MM.1S (cell line): Measurements from ENCODE around the gene G2E3.

Experiments
- DNase-seq: peaks from one replicate; pipeline ENCODE4 v3.0.0-alpha.2; 2015
- H2AFZ ChIP-seq: fragments of 300-600 bp; sonication (generic); 2 replicates; pipeline ENCODE4 v1.6.0; 2016; ENCODE audit warnings: antibody characterized with exemption, low read length
- H3F3A ChIP-seq: fragments of 300-600 bp; sonication (generic); 2 replicates; pipeline ENCODE4 v1.6.1; 2016; ENCODE audit warnings: mild to moderate bottlenecking, antibody characterized with exemption, low read length, moderate library complexity, mixed read lengths; ENCODE audit not compliant: insufficient read depth
- H3K27ac ChIP-seq: fragments of 300-600 bp; sonication (generic); 2 replicates; pipeline ENCODE4 v1.5.1; 2016; ENCODE audit warnings: mild to moderate bottlenecking, low read length
- H3K27me3 ChIP-seq: fragments of 300-600 bp; sonication (generic); replicated peaks from 2 replicates; pipeline ENCODE4 v1.6.0; 2016; ENCODE audit warnings: low read length; ENCODE audit not compliant: insufficient read depth
- H3K36me3 ChIP-seq: fragments of 300-600 bp; sonication (generic); replicated peaks from 2 replicates; pipeline ENCODE4 v1.6.1; 2016; ENCODE audit warnings: mild to moderate bottlenecking, low read length, mixed read lengths; ENCODE audit not compliant: insufficient read depth
- H3K4me1 ChIP-seq: fragments of 300-600 bp; sonication (generic); 2 replicates; pipeline ENCODE4 v1.6.1; 2016; ENCODE audit warnings: low read length, mixed read lengths
- H3K4me2 ChIP-seq: fragments of 300-600 bp; sonication (generic); 2 replicates; pipeline ENCODE4 v1.6.0; 2016; ENCODE audit warnings: low read depth, low read length
- H3K4me3 ChIP-seq: fragments of 300-600 bp; sonication (generic); 2 replicates; pipeline ENCODE4 v1.5.1; 2016; ENCODE audit warnings: low read length, mixed read lengths
- H3K79me2 ChIP-seq: fragments of 300-600 bp; sonication (generic); 2 replicates; pipeline ENCODE4 v1.6.1; 2016; ENCODE audit warnings: mixed run types, low read length, mixed read lengths
- H3K9ac ChIP-seq: fragments of 300-600 bp; sonication (generic); 2 replicates; pipeline ENCODE4 v1.6.1; 2016; ENCODE audit warnings: low read length, mixed read lengths
- H3K9me2 ChIP-seq: fragments of 300-600 bp; sonication (generic); replicated peaks from 2 replicates; pipeline ENCODE4 v1.6.1; 2016; ENCODE audit warnings: mild to moderate bottlenecking, low read length, mixed read lengths; ENCODE audit not compliant: insufficient read depth
- H3K9me3 ChIP-seq: fragments of 300-600 bp; sonication (generic); replicated peaks from 2 replicates; pipeline ENCODE4 v1.6.1; 2016; ENCODE audit warnings: mild to moderate bottlenecking, low read length, mixed read lengths; ENCODE audit not compliant: insufficient read depth
- H4K20me1 ChIP-seq: fragments of 300-600 bp; sonication (generic); 2 replicates; pipeline ENCODE4 v1.6.1; 2016; ENCODE audit warnings: mild to moderate bottlenecking, low read length, moderate library complexity, mixed read lengths; ENCODE audit not compliant: insufficient read depth
- EZH2 ChIP-seq: fragments of 300-600 bp; sonication (generic); optimal IDR thresholded peaks from 2 replicates; pipeline ENCODE3; 2017; ENCODE audit warnings: low read depth, mild to moderate bottlenecking, antibody characterized with exemption, low read length, mixed read lengths
- EZH2phosphoT487 ChIP-seq: fragments of 300-600 bp; sonication (generic); IDR thresholded peaks from 2 replicates; pipeline ENCODE4 v1.6.1; 2018; ENCODE audit warnings: antibody characterized with exemption, low read length
- TF ChIP-seq, protein P1 (sequence below): fragments of 300-600 bp; sonication (generic); IDR thresholded peaks from 2 replicates; pipeline ENCODE4 v1.5.1; 2016; ENCODE audit warnings: antibody characterized with exemption, low read length, mixed read lengths

G2E3 gene, protein sequence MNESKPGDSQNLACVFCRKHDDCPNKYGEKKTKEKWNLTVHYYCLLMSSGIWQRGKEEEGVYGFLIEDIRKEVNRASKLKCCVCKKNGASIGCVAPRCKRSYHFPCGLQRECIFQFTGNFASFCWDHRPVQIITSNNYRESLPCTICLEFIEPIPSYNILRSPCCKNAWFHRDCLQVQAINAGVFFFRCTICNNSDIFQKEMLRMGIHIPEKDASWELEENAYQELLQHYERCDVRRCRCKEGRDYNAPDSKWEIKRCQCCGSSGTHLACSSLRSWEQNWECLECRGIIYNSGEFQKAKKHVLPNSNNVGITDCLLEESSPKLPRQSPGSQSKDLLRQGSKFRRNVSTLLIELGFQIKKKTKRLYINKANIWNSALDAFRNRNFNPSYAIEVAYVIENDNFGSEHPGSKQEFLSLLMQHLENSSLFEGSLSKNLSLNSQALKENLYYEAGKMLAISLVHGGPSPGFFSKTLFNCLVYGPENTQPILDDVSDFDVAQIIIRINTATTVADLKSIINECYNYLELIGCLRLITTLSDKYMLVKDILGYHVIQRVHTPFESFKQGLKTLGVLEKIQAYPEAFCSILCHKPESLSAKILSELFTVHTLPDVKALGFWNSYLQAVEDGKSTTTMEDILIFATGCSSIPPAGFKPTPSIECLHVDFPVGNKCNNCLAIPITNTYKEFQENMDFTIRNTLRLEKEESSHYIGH

DNA sequence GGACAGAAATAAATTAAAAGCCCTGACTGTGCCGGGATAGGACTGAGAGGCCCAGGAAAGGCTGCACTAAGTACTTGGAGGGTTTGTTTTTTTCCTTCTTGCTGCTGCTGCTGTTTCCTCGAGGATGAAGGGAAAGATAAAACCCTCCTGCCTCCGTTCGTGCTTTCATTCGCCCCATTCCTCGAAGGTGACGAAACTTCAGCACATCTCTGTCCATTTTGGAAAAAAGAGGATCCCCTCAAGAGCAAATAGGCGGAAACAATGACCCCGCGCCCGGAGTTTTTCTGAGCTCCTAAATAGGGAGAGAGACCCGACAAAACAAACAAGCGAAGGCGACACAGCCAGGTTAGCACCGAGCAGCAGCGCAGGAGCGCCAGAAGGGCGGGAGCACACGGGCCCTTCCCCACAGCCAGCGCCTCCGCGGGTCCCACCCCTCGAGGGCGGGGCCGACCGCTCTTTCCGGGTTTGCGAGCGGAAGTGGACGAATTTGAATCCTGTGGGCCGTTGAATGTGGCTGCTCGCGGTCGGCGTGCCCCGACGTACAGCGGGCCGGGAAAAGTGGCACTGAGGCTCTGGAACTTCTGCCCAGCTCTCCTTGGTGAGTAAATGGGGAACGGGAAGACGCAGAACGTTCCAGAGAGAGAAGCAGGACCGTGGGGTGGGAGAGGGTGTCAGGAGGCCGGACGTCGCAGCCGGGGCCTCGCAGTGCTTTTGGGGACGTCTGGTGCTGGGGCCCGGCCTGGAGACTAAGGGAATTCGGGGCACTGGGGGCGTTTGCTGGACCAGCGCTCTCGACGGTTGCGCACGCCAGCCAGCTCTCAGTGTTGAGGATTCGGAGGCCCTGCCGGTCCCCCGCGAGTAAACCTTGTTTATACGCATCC, at the start of gene G2E3:
TSS of gene G2E3 (plus strand) at position 484 of the 881 bp plus-strand sequence. CDS start 21,922 bp downstream, outside the sequence.
- H3K36me3 ChIP-seq, result no peaks in the 10 kb centered on the region
- DNase-seq, result peak; percentile 80

DNA sequence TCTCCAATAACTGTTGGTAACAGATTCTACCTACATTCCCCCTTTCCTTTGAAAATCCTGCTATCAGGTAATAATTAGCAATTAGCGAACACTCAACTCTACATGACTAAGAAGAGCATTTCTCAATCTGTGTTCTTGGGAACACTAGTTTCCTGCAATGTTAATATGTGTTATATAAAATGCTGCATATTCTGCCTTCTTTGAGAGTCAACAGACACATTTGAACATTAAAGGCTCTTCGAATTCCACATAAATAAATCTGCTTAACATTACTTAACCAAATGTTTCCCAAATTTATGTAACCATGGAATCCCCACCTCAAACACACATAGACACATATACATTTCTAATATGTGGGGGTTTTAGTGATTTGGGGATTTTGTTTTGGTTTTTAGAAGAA, 41.2 kb upstream of the G2E3 start:
- no peak overlapping the region for H2AFZ ChIP-seq
- no peak overlapping the region for H3K9ac ChIP-seq
- H3K4me2 ChIP-seq, result no peak overlapping the region
- TF ChIP-seq, protein P1, sequence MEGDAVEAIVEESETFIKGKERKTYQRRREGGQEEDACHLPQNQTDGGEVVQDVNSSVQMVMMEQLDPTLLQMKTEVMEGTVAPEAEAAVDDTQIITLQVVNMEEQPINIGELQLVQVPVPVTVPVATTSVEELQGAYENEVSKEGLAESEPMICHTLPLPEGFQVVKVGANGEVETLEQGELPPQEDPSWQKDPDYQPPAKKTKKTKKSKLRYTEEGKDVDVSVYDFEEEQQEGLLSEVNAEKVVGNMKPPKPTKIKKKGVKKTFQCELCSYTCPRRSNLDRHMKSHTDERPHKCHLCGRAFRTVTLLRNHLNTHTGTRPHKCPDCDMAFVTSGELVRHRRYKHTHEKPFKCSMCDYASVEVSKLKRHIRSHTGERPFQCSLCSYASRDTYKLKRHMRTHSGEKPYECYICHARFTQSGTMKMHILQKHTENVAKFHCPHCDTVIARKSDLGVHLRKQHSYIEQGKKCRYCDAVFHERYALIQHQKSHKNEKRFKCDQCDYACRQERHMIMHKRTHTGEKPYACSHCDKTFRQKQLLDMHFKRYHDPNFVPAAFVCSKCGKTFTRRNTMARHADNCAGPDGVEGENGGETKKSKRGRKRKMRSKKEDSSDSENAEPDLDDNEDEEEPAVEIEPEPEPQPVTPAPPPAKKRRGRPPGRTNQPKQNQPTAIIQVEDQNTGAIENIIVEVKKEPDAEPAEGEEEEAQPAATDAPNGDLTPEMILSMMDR, result no peak
- TF ChIP-seq EZH2 (no peak), EZH2phosphoT487 (no peak)
- no peak overlapping the region for H3K27ac ChIP-seq
- H3K79me2 ChIP-seq, result no peaks in the 10 kb centered on the region
- H3K4me1 ChIP-seq, result peaks cover 4% of the 10 kb centered on the region; the same call in 1 of the 2 replicates
- H3K9me3 ChIP-seq, result no peaks in the 10 kb centered on the region
- H3K27me3 ChIP-seq, result no peaks in the 10 kb centered on the region
- no peak overlapping the region for H3K4me3 ChIP-seq
- no peak for DNase-seq
- H4K20me1 ChIP-seq, result no peaks in the 10 kb centered on the region
- H3F3A ChIP-seq, result no peaks in the 10 kb centered on the region
- H3K36me3 ChIP-seq, result no peaks in the 10 kb centered on the region
- H3K9me2 ChIP-seq, result no peaks in the 10 kb centered on the region

More for the DNA sequence above, at the start of gene G2E3:
- no peaks in the 10 kb centered on the region for H3K27me3 ChIP-seq
- H3K9me3 ChIP-seq, result no peaks in the 10 kb centered on the region
- H3K4me2 ChIP-seq, result peak within 1 kb of the TSS; percentile 76
- H4K20me1 ChIP-seq, result no peaks in the 10 kb centered on the region
- H3K9ac ChIP-seq, result peak within 1 kb of the TSS; percentile 62
- H2AFZ ChIP-seq, result peak within 1 kb of the TSS; percentile 77
- no peaks in the 10 kb centered on the region for H3F3A ChIP-seq
- H3K27ac ChIP-seq, result peak within 1 kb of the TSS; percentile 20; the same call in 1 of the 2 replicates
- peak within 1 kb of the TSS; percentile 77 for H3K4me3 ChIP-seq
- H3K79me2 ChIP-seq, result peaks cover 47% of the 10 kb centered on the region
- no peaks in the 10 kb centered on the region for H3K4me1 ChIP-seq
- no peaks in the 10 kb centered on the region for H3K9me2 ChIP-seq
- TF ChIP-seq EZH2 (no peak), EZH2phosphoT487 (no peak)
- TF ChIP-seq, protein P1, result no peak

DNA sequence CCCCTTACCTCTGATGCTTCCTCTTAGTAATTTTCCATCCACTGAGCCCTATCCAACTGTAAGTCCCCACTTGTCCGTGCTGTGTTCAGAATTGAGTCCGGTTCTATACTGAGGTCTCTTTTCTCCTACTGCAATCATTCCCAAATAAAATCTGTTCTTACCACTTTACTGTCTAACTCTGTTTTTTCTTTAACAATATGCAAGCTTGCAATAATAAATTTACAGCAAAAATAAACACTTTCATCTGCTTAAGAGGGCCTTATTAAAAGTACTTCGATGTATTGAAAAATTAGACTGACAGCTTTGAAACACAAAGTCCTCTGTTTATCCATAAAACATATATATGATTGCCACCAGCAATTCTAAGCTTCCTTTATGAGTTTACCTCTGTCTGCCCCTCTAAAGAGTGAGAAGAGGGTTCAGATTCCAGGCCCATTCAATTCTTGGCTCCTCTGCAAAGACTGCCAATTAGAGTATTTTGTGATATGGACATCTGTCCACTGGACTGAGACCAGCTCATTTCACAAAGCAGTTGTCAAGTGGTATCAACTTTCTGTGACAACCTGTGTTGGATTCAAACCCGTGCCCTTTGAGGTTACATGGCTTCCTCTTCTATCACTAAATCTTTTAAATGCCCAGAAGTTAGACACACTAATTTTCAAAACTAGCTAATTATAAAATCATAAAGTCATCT, 39.9 kb upstream of the G2E3 start:
- no peaks in the 10 kb centered on the region for H3K9me2 ChIP-seq
- no peaks in the 10 kb centered on the region for H3K27me3 ChIP-seq
- no peak for DNase-seq
- no peak overlapping the region for H3K4me2 ChIP-seq
- no peaks in the 10 kb centered on the region for H3K36me3 ChIP-seq
- no peak overlapping the region for H3K4me3 ChIP-seq
- no peak overlapping the region for H2AFZ ChIP-seq
- H3K9me3 ChIP-seq, result no peaks in the 10 kb centered on the region
- H3F3A ChIP-seq, result no peaks in the 10 kb centered on the region
- H4K20me1 ChIP-seq, result no peaks in the 10 kb centered on the region
- H3K79me2 ChIP-seq, result no peaks in the 10 kb centered on the region
- H3K9ac ChIP-seq, result no peak overlapping the region
- no peak overlapping the region for H3K27ac ChIP-seq
- TF ChIP-seq EZH2 (no peak), EZH2phosphoT487 (no peak)
- TF ChIP-seq, protein P1, result no peak
- H3K4me1 ChIP-seq, result peaks cover 4% of the 10 kb centered on the region; the same call in 1 of the 2 replicates
